Psoas muscle (tissue), 8 donors: ENCODE data around the gene RNF180. TPM values are rescaled to one million over a fixed set of nuclear protein-coding genes. Genes with fewer than 3 reads are reported as not detected.
A peak's percentile ranks its signal among the peaks of the same experiment; 100 is the strongest.

Experiments used
- ATAC-seq, 4 donors: fragments of 200-7000 bp; cut with Tn5 transposase; one replicate each; pipeline ENCODE4 v1.9.1; 2020; ENCODE audit warnings: moderate library complexity in 3 of 4, mild to moderate bottlenecking in 2 of 4
- DNase-seq, 2 donors: peaks; one replicate each; pipeline ENCODE4 v3.0.0-alpha.2; 2020
- H3K27ac ChIP-seq: fragments of 200-600 bp; one replicate; pipeline ENCODE4 v1.8.0; 2022
- H3K27me3 ChIP-seq, 3 donors: fragments of 200-600 bp in 1 of 3; one replicate each; pipeline versions ENCODE4 v1.6.1 to v1.8.0; 2013 to 2022; ENCODE audit warnings: low read length in 2 of 3, mild to moderate bottlenecking in 2 of 3, moderate library complexity in 1 of 3; ENCODE audit not compliant: insufficient read depth in 3 of 3
- H3K36me3 ChIP-seq, 2 donors: fragments of 200-600 bp in 1 of 2; one replicate each; pipeline versions ENCODE4 v1.6.1 to v1.8.0; 2013 to 2022; ENCODE audit warnings: low read depth in 1 of 2, mild to moderate bottlenecking in 1 of 2, moderate library complexity in 1 of 2; ENCODE audit not compliant: insufficient read depth in 1 of 2
- H3K4me1 ChIP-seq: fragments of 200-600 bp; one replicate; pipeline ENCODE4 v1.8.0; 2022
- H3K4me3 ChIP-seq: fragments of 200-600 bp; one replicate; pipeline ENCODE4 v1.8.0; 2022; ENCODE audit warnings: mild to moderate bottlenecking
- H3K9me3 ChIP-seq: fragments of 200-600 bp; one replicate; pipeline ENCODE4 v1.8.0; 2022
- CTCF ChIP-seq: fragments of 200-600 bp; IDR thresholded peaks from one replicate; pipeline ENCODE4 v1.8.0; 2022; ENCODE audit warnings: antibody characterized with exemption
- WGBS, 3 donors: extraction: QIAGEN DNeasy Blood & Tissue Kit; methylation state at CpG; one replicate each; pipeline versions ENCODE4 v1.1.6 to v1.1.7; 2013; 5-methylcytosine and 5-hydroxymethylcytosine counted together
- intact Hi-C, 2 donors: fragments of 100-400 bp; cut with DNase I; formaldehyde crosslinking; loops; one replicate each; pipeline versions ENCODE4 v1.11.0 to v1.14.2; 2022
- polyA plus RNA-seq, 3 donors: library from polyadenylated mRNA; stranded (reverse); fragments of 200-250 nt; gene quantifications; one replicate each; pipeline ENCODE4 v1.2.3, GENCODE V29; 2013
- total RNA-seq, 4 donors: library from RNA; stranded (reverse); fragmentation: NEBNext Ultra II Directional in 2 of 4; extraction: Animal tissue kit (Norgen Biotek cat#: 25700) in 2 of 4; gene quantifications; one replicate each; pipeline versions ENCODE4 v1.2.1 to v1.2.4, GENCODE V29; 2021 to 2023
- donor health status: healthy with polysubstance abuse.
- donor health status: DM: no; HTN: no; CAD: no; lungs with moderate emphysema.
- donor health status: Bipolar disorder and iron deficiency.
- donor health status: healthy.
- donor health status: DM: yes; HTN: yes; CAD: no.
- donor health status: DM: no; HTN: no; CAD: no.
- donor health status: DM: no; HTN: no; CAD: no.
- donor health status: DM: yes; HTN: yes; CAD: no.

The RNF180 gene
- total and polyA plus RNA-seq, 7 donors: 0.21 to 8.9 (median 4.6) TPM

GRCh38 chr5:64199425-64199824 lies 33.8 kb downstream of the RNF180 start:
- Histone ChIP-seq H3K27ac (no peak overlapping the region), H3K4me1 (no peaks in the 10 kb centered on the region), H3K9me3 (no peaks in the 10 kb centered on the region), H3K4me3 (no peak overlapping the region), H3K36me3 (no peaks in the 10 kb centered on the region), H3K27me3 (no peaks in the 10 kb centered on the region)
- no peak for DNase-seq
- intact Hi-C loops: no loop called here
- 40 to 56% (median 44%) methylated on average over 1 of the region's 1 CpG for WGBS, 3 donors
- ATAC-seq: no peak
- TF ChIP-seq CTCF: no peak

GRCh38 chr5:64201996-64202395 lies 36.4 kb downstream of the RNF180 start:
- intact Hi-C loops: loop anchor here in 1 of 2 donors (10.0 kb wide), 1 partner anchor 807 kb away; no protein-coding TSS in a partner anchor
- H3K9me3 ChIP-seq: no peaks in the 10 kb centered on the region
- H3K27me3 ChIP-seq: no peaks in the 10 kb centered on the region
- no peak overlapping the region for H3K27ac ChIP-seq
- 84 to 97% (median 87%) methylated on average over 1 of the region's 1 CpG for WGBS, 3 donors
- no peak for DNase-seq
- H3K4me1 ChIP-seq: no peaks in the 10 kb centered on the region
- TF ChIP-seq CTCF: no peak
- H3K36me3 ChIP-seq: no peaks in the 10 kb centered on the region
- ATAC-seq: no peak
- H3K4me3 ChIP-seq: no peak overlapping the region

- 65 to 67% (median 67%) methylated on average over 2 of the region's 2 CpGs for WGBS, 3 donors
- Histone ChIP-seq H3K9me3 (no peaks in the 10 kb centered on the region), H3K4me1 (no peaks in the 10 kb centered on the region), H3K4me3 (no peak overlapping the region), H3K36me3 (no peaks in the 10 kb centered on the region), H3K27me3 (no peaks in the 10 kb centered on the region), H3K27ac (no peak overlapping the region)
- no peak for DNase-seq
- TF ChIP-seq CTCF: no peak
- no peak for ATAC-seq
- intact Hi-C loops: loop anchor here in 1 of 2 donors (5.0 to 10.0 kb wide), 2 partner anchors 59 to 812 kb away; no protein-coding TSS in a partner anchor
These were observed 41.0 kb downstream of the RNF180 start for GRCh38 chr5:64206653-64207052.

GRCh38 chr5:64207978-64208377 lies 42.3 kb downstream of the RNF180 start:
- DNase-seq: no peak
- Histone ChIP-seq H3K4me3 (no peak overlapping the region), H3K27me3 (no peaks in the 10 kb centered on the region), H3K4me1 (no peaks in the 10 kb centered on the region), H3K36me3 (peaks cover 0 to 4% of the 10 kb centered on the region in 2 donors), H3K27ac (no peak overlapping the region), H3K9me3 (no peaks in the 10 kb centered on the region)
- intact Hi-C loops: loop anchor here in 1 of 2 donors (5.0 to 10.0 kb wide), 2 partner anchors 61 to 813 kb away; no protein-coding TSS in a partner anchor
- ATAC-seq: no peak
- peak; percentile 41 for TF ChIP-seq CTCF
- WGBS, 3 donors: 31 to 50% (median 44%) methylated on average over 1 of the region's 1 CpG

GRCh38 chr5:64209353-64209752 lies 43.7 kb downstream of the RNF180 start:
- Histone ChIP-seq H3K27ac (no peak overlapping the region), H3K4me3 (no peak overlapping the region), H3K4me1 (no peaks in the 10 kb centered on the region), H3K36me3 (peaks cover 0 to 10% of the 10 kb centered on the region in 2 donors), H3K9me3 (no peaks in the 10 kb centered on the region), H3K27me3 (no peaks in the 10 kb centered on the region)
- ATAC-seq: no peak
- intact Hi-C loops: loop anchor here in 1 of 2 donors (5.0 to 10.0 kb wide), 2 partner anchors 62 to 815 kb away; no protein-coding TSS in a partner anchor
- DNase-seq: no peak
- TF ChIP-seq CTCF: no peak
